ENCODE measurements around the gene SLC19A1. TPM values are rescaled to one million over a fixed set of nuclear protein-coding genes. Genes with fewer than 3 reads are reported as not detected.

Gene SLC19A1
- total RNA-seq, 1 donor from 2014 or later = 28.2 TPM

GRCh38 chr21:45507523-45507875, 34.7 kb downstream of the SLC19A1 start:
- DNase-seq (ENCODE audit: extremely low spot score, unreplicated experiment) = peak; percentile 62
- Mint-ChIP-seq H3K4me3 (no peak overlapping the region), H3K36me3 (peaks cover 3% of the 10 kb centered on the region), H3K4me1 (ENCODE audit: unreplicated experiment) (peaks cover 4% of the 10 kb centered on the region), H3K9me3 (no peaks in the 10 kb centered on the region), H3K27ac (no peak overlapping the region), H3K27me3 (no peaks in the 10 kb centered on the region)
- TF ChIP-seq CTCF (conservative IDR thresholded peaks at IDR 0.05) = no peak

- TF ChIP-seq CTCF (conservative IDR thresholded peaks at IDR 0.05) = no peak
Observed at GRCh38 chr21:45506836-45507522, 35.3 kb downstream of the SLC19A1 start.

GRCh38 chr21:45506241-45506817, 35.9 kb downstream of the SLC19A1 start:
- Mint-ChIP-seq H3K4me1 (ENCODE audit: unreplicated experiment) (peaks cover 4% of the 10 kb centered on the region), H3K27me3 (no peaks in the 10 kb centered on the region), H3K4me3 (no peak overlapping the region), H3K27ac (no peak overlapping the region), H3K9me3 (no peaks in the 10 kb centered on the region), H3K36me3 (peaks cover 8% of the 10 kb centered on the region)
- peak; percentile 54 for DNase-seq (ENCODE audit: extremely low spot score, unreplicated experiment)
- no peak for TF ChIP-seq CTCF (conservative IDR thresholded peaks at IDR 0.05)

More at GRCh38 chr21:45506836-45507522, 35.3 kb downstream of the SLC19A1 start:
- H3K4me1 Mint-ChIP-seq (ENCODE audit: unreplicated experiment) = peaks cover 4% of the 10 kb centered on the region
- no peaks in the 10 kb centered on the region for H3K9me3 Mint-ChIP-seq
- H3K27ac Mint-ChIP-seq = no peak overlapping the region
- no peaks in the 10 kb centered on the region for H3K27me3 Mint-ChIP-seq
- no peak overlapping the region for H3K4me3 Mint-ChIP-seq
- H3K36me3 Mint-ChIP-seq = peaks cover 8% of the 10 kb centered on the region
- peak; percentile 52 for DNase-seq (ENCODE audit: extremely low spot score, unreplicated experiment)

GRCh38 chr21:45505416-45506021, 36.7 kb downstream of the SLC19A1 start:
- no peak overlapping the region for H3K27ac Mint-ChIP-seq

More at GRCh38 chr21:45505416-45506021, 36.7 kb downstream of the SLC19A1 start:
- Mint-ChIP-seq H3K27me3 (no peaks in the 10 kb centered on the region), H3K4me1 (ENCODE audit: unreplicated experiment) (peaks cover 4% of the 10 kb centered on the region), H3K4me3 (no peak overlapping the region), H3K9me3 (no peaks in the 10 kb centered on the region), H3K36me3 (peaks cover 8% of the 10 kb centered on the region)
- DNase-seq (ENCODE audit: extremely low spot score, unreplicated experiment) = peak; percentile 66
- no peak for TF ChIP-seq CTCF (conservative IDR thresholded peaks at IDR 0.05)
